ENCODE measurements around the gene DYNC2LI1. TPM values are rescaled to one million over a fixed set of nuclear protein-coding genes. Genes with fewer than 3 reads are reported as not detected.

Gene DYNC2LI1
- total RNA-seq, 1 donor from 2014 or later, result 30.1 TPM

DNA sequence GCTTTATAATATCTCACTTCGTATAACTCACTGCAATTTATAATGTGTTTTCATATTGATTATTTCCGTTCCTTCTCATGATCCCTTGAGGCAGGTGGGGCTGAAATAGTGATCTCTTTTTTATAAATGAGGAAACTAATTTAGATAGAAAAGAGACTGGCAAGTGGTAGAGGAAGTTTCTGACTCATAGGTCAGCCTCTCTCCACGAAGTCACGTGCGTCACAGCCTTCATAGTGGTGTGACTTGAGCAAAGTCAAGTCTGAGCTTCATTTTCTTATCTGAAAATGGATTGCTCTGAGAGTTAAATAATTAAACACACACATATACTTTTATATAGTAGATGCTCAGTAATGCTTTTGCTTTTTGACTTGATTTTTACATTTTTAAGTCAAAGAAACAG, 44.9 kb downstream of the DYNC2LI1 start:
- Mint-ChIP-seq H3K27ac (no peak overlapping the region), H3K36me3 (ENCODE audit: insufficient read depth) (peaks cover 3% of the 10 kb centered on the region), H3K4me3 (ENCODE audit: low read depth) (no peak overlapping the region), H3K4me1 (ENCODE audit: low read depth) (no peaks in the 10 kb centered on the region), H3K9me3 (ENCODE audit: low read depth) (peaks cover 2% of the 10 kb centered on the region), H3K27me3 (peaks cover 8% of the 10 kb centered on the region)
- DNase-seq (ENCODE audit: low spot score, unreplicated experiment), result no peak
- TF ChIP-seq, protein P1, sequence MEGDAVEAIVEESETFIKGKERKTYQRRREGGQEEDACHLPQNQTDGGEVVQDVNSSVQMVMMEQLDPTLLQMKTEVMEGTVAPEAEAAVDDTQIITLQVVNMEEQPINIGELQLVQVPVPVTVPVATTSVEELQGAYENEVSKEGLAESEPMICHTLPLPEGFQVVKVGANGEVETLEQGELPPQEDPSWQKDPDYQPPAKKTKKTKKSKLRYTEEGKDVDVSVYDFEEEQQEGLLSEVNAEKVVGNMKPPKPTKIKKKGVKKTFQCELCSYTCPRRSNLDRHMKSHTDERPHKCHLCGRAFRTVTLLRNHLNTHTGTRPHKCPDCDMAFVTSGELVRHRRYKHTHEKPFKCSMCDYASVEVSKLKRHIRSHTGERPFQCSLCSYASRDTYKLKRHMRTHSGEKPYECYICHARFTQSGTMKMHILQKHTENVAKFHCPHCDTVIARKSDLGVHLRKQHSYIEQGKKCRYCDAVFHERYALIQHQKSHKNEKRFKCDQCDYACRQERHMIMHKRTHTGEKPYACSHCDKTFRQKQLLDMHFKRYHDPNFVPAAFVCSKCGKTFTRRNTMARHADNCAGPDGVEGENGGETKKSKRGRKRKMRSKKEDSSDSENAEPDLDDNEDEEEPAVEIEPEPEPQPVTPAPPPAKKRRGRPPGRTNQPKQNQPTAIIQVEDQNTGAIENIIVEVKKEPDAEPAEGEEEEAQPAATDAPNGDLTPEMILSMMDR (IDR thresholded peaks at IDR 0.05; ENCODE audit: unreplicated experiment), result no peak

DNA sequence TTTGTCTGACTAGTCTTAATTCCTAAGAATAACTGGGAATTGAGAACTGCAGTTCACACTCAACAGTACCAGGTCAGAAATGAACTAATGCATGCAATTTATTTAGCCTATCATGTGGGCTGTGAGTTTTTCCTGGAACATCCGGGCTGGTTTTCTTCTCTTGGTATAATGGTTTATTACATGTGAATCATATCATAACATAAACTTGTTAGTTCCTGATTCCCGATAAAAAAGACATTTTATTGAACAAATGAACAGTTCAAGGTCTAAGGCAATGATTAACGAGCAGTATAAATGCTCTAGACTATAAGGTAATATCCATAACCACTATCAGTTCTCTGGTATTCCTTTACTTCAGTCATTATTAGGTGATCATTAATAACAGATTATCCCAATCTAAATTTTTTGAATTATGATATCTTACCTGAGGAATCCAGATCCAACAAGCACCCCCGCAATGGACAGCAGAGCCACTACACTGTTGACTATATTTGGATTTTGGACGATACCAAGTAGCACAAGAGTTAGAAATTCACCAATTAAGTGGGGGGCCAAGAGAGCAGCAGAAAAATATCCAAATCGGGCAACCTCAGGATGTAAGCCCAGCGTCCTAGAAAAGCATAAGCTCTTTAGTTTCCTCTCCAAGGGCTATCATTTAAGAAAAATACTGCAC, 45.8 kb downstream of the DYNC2LI1 start:
- H3K27ac Mint-ChIP-seq, result no peak overlapping the region
- peaks cover 2% of the 10 kb centered on the region for H3K9me3 Mint-ChIP-seq (ENCODE audit: low read depth)
- peaks cover 8% of the 10 kb centered on the region for H3K27me3 Mint-ChIP-seq
- TF ChIP-seq, protein P1 (IDR thresholded peaks at IDR 0.05; ENCODE audit: unreplicated experiment), result no peak
- no peaks in the 10 kb centered on the region for H3K4me1 Mint-ChIP-seq (ENCODE audit: low read depth)
- DNase-seq (ENCODE audit: low spot score, unreplicated experiment), result no peak
- H3K4me3 Mint-ChIP-seq (ENCODE audit: low read depth), result no peak overlapping the region
- peaks cover 3% of the 10 kb centered on the region for H3K36me3 Mint-ChIP-seq (ENCODE audit: insufficient read depth)

DNA sequence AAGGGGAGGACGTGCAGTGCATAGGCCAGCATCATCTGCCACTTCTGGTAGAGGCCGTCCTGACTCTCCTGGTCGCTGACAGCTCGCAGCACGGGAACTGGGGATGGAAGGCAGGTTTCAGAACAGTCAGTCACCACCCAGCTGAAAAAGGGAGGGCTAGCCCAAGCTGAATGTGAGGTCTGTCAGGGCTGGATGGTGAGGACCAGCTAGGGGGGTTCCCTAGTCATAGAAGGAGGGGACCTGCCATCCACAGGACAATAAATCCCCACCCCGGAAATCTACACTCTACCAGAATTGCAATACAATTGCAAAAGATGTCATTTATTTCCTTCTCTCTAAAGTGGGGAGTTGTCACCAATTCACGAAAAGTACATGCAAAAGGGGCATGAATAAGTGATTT, 49.0 kb downstream of the DYNC2LI1 start:
- H3K27me3 Mint-ChIP-seq, result peaks cover 8% of the 10 kb centered on the region
- no peaks in the 10 kb centered on the region for H3K36me3 Mint-ChIP-seq (ENCODE audit: insufficient read depth)
- TF ChIP-seq, protein P1 (IDR thresholded peaks at IDR 0.05; ENCODE audit: unreplicated experiment), result no peak
- no peak overlapping the region for H3K27ac Mint-ChIP-seq
- DNase-seq (ENCODE audit: low spot score, unreplicated experiment), result no peak
- no peaks in the 10 kb centered on the region for H3K4me1 Mint-ChIP-seq (ENCODE audit: low read depth)
- H3K4me3 Mint-ChIP-seq (ENCODE audit: low read depth), result no peak overlapping the region
- H3K9me3 Mint-ChIP-seq (ENCODE audit: low read depth), result no peaks in the 10 kb centered on the region

DNA sequence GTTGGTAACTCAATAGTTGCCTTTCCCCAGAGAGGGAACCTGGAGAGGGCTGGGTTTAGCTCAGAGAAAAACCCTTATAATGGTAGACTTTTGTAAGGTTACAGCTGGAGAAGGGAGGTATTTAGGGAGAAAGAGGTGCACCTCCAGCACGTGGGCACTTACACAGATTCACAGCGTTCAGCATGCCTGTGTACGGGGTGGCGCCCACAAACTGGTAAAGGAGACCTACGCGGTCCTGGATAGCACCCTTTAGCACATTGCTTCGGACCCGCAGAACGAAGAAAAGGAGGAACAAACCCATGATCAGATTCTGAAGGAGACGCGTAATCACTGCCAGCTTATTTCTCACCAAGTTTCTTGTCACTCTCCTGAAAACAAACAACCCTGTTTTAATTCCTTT, 49.9 kb downstream of the DYNC2LI1 start:
- Mint-ChIP-seq H3K27me3 (peaks cover 8% of the 10 kb centered on the region), H3K36me3 (ENCODE audit: insufficient read depth) (no peaks in the 10 kb centered on the region), H3K4me1 (ENCODE audit: low read depth) (no peaks in the 10 kb centered on the region), H3K27ac (no peak overlapping the region), H3K4me3 (ENCODE audit: low read depth) (no peak overlapping the region), H3K9me3 (ENCODE audit: low read depth) (no peaks in the 10 kb centered on the region)
- DNase-seq (ENCODE audit: low spot score, unreplicated experiment), result no peak
- TF ChIP-seq, protein P1 (IDR thresholded peaks at IDR 0.05; ENCODE audit: unreplicated experiment), result no peak

DNA sequence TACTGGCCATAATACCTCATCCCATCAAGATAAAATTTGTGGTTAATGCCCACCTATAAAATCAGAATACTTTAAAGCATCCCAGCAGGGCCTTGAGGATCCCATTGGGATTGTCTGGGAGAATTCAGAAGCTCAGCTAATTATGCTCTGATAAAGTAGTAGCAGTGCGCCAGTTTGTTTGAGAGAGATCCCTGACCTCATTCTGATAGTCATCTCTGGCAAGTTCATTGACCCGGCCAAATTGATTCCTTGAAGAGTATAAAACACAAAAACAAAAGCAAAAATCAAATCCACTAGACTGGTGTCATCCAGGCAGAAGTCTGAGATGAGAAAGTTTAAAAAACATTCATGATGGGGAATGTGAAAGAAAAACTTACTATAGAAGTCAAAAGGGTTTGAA, 50.7 kb downstream of the DYNC2LI1 start:
- peaks cover 11% of the 10 kb centered on the region for H3K27me3 Mint-ChIP-seq
- H3K9me3 Mint-ChIP-seq (ENCODE audit: low read depth), result no peaks in the 10 kb centered on the region
- no peaks in the 10 kb centered on the region for H3K4me1 Mint-ChIP-seq (ENCODE audit: low read depth)
- H3K36me3 Mint-ChIP-seq (ENCODE audit: insufficient read depth), result no peaks in the 10 kb centered on the region
- H3K4me3 Mint-ChIP-seq (ENCODE audit: low read depth), result no peak overlapping the region
- H3K27ac Mint-ChIP-seq, result no peak overlapping the region
- TF ChIP-seq, protein P1 (IDR thresholded peaks at IDR 0.05; ENCODE audit: unreplicated experiment), result no peak
- DNase-seq (ENCODE audit: low spot score, unreplicated experiment), result no peak
